Measurements from ENCODE around the gene MRPL40.

MRPL40 gene

GRCh38 chr22:19407649-19408606 lies 24.4 kb upstream of the MRPL40 start:
- TF ChIP-seq ZFX (IDR thresholded peaks at IDR 0.05; ENCODE audit: borderline replicate concordance) (no peak), CTCF (IDR thresholded peaks at IDR 0.05) (no peak)
- H3K27ac ChIP-seq, result no peak overlapping the region

- no peak for TF ChIP-seq CTCF (IDR thresholded peaks at IDR 0.05)
- no peak for TF ChIP-seq ZFX (IDR thresholded peaks at IDR 0.05; ENCODE audit: borderline replicate concordance)
- no peak overlapping the region for H3K27ac ChIP-seq
Observed at GRCh38 chr22:19410941-19411689, 21.2 kb upstream of the MRPL40 start.

- H3K27ac ChIP-seq, result no peak overlapping the region
- TF ChIP-seq ZFX (IDR thresholded peaks at IDR 0.05; ENCODE audit: borderline replicate concordance), result no peak
- TF ChIP-seq CTCF (IDR thresholded peaks at IDR 0.05), result no peak
Observed at GRCh38 chr22:19411690-19412045, 20.7 kb upstream of the MRPL40 start.

GRCh38 chr22:19412478-19412877 lies 19.9 kb upstream of the MRPL40 start:
- no peak for TF ChIP-seq CTCF (IDR thresholded peaks at IDR 0.05)
- TF ChIP-seq ZFX (IDR thresholded peaks at IDR 0.05; ENCODE audit: borderline replicate concordance), result no peak
- no peak overlapping the region for H3K27ac ChIP-seq

- TF ChIP-seq ZFX (IDR thresholded peaks at IDR 0.05; ENCODE audit: borderline replicate concordance), result no peak
- TF ChIP-seq CTCF (IDR thresholded peaks at IDR 0.05), result no peak
- no peak overlapping the region for H3K27ac ChIP-seq
Observed at GRCh38 chr22:19412923-19413322, 19.4 kb upstream of the MRPL40 start.

- H3K27ac ChIP-seq, result no peak overlapping the region
- TF ChIP-seq CTCF (IDR thresholded peaks at IDR 0.05) (no peak), ZFX (IDR thresholded peaks at IDR 0.05; ENCODE audit: borderline replicate concordance) (no peak)
Observed at GRCh38 chr22:19419086-19419463, 13.3 kb upstream of the MRPL40 start.

Data from 22Rv1 (cell line).